Activated CD4-positive, alpha-beta T cell treated with anti-CD3 and anti-CD28 coated beads for 24 hours (primary cell): ENCODE data around the gene PDE3A.

Source experiments
- DNase-seq, 2 donors: peaks; one replicate each; pipeline ENCODE4 v3.0.0-alpha.2; 2020; ENCODE audit warnings: low read depth in 2 of 2

PDE3A gene

GRCh38 chr12:20423557-20423956, 55.2 kb downstream of the PDE3A start:
- DNase-seq = no peak

DNA sequence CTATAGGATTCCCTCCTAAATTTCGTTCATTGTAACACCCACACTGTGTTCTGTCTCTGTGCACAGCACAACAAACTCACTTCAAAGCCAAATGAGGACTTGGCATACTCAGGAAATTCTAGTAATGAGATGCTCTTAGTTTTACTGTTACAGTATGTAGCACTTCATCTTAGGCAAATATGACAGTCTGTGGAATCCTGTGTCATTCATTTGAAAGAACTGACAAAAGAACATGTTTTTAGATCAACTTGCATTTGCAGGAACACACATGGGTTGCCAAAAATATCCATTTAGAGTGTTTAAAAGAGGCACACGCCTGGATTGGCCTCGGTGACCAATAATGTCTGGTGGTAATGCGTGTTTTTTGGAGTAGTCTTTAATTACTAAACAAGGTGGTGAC, 56.5 kb downstream of the PDE3A start:
- DNase-seq = no peak

DNA sequence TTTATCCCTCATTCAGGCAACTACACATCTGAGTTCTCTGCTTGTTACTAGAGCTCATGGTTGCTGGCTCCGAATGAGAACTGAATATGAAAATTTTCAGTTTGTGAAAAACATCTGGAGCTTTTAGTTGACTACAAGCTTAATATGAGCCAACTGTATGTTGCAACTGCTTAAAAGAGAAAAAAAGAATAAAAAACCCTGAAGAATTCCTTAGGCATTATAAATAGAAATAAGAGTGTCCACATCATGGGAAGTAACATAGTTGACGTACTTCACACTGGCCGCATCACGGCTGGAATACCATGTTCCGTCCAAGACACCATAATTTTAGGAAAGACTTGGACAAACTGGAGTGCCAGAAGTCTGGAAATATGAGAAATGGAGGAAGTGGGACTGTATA, 57.9 kb downstream of the PDE3A start:
- no peak for DNase-seq

GRCh38 chr12:20426957-20427356, 58.6 kb downstream of the PDE3A start:
- no peak for DNase-seq

GRCh38 chr12:20429852-20430251, 61.5 kb downstream of the PDE3A start:
- DNase-seq = no peak

DNA sequence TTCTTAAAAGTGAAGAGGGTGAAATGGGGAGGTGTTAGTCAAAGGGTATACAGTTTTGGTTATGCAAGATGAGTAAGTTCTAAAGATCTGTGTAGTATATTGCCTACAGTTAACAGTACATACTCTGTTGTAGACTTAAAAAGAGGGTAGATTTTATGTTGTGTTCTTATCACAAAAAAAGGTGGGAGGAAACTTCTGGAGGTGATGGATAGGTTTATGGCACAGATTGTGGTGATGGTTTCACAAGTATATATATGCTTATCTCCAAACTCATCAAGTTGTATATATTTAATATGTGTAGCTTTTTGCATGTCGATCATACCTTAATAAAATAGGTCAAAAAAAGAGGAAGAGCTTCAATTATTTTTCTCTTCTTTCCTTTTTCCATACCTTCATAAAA, 64.0 kb downstream of the PDE3A start:
- no peak for DNase-seq

- DNase-seq = no peak
Observed at GRCh38 chr12:20434996-20435395, 66.7 kb downstream of the PDE3A start.

GRCh38 chr12:20436316-20436715, 68.0 kb downstream of the PDE3A start:
- no peak for DNase-seq

GRCh38 chr12:20438299-20438779, 70.0 kb downstream of the PDE3A start:
- no peak for DNase-seq

DNA sequence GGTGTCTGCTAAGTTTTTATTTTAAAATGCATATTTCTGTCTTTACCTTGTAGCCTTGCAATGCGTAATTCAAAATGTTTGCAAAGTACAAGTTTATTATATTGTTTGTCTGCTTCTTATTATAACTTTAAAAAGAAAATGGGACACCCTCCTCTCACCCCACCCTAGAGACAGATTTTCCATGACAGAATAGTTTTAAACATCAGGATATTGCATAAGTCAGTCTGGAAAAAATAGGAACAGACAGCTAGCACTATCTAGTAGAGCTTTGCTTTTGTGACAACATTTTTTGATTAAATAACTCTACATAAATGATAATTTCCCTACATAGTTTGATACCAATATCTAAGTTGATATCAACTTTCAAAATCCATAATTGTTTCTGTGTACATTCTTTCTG, 71.3 kb downstream of the PDE3A start:
- no peak for DNase-seq

DNA sequence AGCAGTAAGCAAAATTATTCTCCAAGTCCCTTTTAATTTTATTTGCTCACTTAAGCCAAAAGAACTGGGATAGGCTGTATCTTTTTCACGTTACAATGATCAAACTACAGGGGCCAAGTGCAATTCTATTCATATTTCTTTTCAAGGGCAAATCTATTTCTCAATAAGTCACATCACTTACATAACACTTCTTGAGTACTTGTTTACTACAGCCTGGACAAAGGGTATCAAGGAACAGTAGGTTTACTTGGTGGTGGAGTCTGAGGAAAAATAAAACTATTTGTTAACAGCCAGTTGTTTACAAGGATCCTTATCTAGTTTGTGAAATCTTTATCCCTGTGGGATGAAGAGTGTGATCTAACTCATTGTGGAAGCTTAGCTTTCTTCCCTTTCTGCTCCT, 72.1 kb downstream of the PDE3A start:
- DNase-seq = no peak

- DNase-seq = no peak
Observed at GRCh38 chr12:20442322-20442721, 74.0 kb downstream of the PDE3A start.

- no peak for DNase-seq
Observed at GRCh38 chr12:20443255-20443654, 74.9 kb downstream of the PDE3A start.

DNA sequence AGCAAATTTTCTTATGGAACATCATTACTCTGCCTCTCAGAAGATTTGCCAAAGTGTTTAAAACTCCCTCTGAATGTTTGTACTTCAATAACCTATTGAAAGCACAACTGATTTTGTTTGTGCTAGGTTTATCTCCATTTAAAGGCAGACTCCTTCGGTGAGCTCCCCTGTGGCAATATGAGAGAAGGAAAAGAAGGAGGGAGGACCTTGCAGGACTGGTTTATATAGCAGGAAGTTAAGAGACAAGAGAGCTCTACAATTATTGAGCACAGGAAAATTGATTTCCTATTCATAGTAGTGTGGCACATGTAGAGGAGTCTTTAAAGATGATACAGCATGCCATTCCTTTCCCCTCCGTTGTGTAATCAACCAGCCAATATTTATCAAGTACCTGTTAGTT, 75.5 kb downstream of the PDE3A start:
- DNase-seq = no peak

- DNase-seq = no peak
Observed at GRCh38 chr12:20444595-20445170, 76.3 kb downstream of the PDE3A start.

- DNase-seq = no peak
Observed at GRCh38 chr12:20445687-20446086, 77.3 kb downstream of the PDE3A start.

DNA sequence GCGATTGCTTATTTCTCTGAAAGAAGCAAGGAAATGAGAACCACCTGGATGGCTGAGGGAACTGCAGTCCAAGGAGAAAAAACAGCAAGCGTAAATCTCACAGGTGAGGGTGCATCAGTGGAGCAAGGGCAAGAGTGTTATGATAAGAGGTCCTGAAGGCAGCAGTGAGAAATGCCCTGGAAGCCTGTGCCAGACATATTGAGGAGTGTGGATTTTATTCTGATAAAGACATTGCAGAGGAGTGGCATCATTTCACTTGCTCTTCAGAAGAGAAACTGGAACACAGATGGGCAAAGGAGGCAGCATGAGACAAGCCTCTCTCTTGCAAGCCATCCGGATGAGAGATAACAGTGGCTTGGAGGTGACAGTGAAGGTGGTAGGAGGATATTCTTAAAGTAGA, 78.5 kb downstream of the PDE3A start:
- no peak for DNase-seq

GRCh38 chr12:20448781-20449180, 80.4 kb downstream of the PDE3A start:
- DNase-seq = no peak

DNA sequence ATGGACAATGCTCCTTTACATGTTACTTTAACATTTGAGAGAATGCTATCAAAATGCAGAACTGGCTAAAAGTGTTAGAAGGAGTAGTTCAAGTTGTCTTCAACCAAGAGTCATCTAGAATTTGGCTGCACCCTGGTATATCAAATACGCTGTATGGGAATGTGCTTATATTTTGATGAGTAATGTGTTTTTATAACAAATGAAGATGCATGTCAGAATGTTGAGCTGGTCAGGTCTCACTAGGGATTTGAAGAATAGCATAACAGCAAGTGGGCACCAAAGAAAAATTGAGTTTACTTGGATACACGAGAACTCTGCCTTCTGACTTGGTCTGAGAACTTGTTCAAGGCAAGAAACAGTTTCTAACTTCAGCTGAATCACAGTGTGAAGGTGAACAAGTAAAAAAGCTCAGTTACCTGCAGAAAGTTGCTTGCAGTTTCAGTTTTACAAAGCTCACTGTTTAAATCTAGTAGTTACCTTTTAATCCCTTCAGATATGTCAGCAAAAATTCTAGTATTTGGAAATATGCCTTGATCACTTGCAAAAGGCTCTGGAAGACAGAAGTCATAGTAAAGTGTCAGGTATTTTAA, 82.3 kb downstream of the PDE3A start:
- DNase-seq = no peak

DNA sequence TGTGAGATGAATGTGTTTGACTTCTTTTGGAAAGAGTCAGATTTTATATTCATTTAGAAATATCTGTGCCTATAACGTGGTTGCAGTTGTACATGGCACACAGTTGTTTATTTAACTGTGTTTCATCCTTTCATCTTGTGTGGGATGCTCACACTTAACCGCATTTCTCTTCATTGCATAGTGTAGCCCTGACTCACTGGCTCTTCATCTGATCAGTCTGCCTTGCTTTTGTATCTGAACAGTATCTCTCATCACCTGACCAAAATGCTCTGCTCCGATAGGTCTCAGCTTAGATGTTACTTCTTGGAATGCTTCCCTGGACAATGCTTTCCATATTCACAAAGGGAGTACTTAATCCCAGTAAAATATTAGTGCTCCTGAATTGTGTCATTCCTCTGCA, 83.4 kb downstream of the PDE3A start:
- DNase-seq = no peak

GRCh38 chr12:20452496-20453010, 84.2 kb downstream of the PDE3A start:
- no peak for DNase-seq

DNA sequence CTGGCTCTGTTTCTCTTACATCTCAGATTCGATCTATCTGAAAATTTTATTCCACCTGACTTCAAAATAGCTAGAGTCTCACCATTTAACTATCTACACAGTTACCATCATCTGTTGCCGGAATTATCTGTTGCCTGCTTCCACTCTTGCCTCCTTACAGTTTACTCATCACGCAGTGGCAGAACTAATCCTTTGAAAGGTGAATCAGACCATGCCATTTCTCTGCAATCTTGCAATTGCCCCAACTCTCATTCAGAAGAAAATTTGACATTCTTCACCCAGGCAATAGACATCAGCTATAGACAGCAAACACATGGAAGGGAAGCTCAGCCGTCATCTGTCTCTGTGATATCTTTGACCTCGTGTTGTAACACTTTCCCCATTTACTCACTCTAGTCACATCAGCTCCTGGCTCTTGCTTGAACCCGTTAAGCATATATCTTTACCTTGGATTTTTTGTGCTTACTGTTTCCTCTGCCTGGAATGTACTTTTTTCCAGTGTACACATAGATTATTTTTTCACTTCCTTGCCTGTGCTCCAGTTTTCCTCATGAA, 85.5 kb downstream of the PDE3A start:
- no peak for DNase-seq

- no peak for DNase-seq
Observed at GRCh38 chr12:20455001-20455706, 86.8 kb downstream of the PDE3A start.
